ENCODE results near the gene LCORL. TPM values are rescaled to one million over a fixed set of nuclear protein-coding genes. Genes with fewer than 3 reads are reported as not detected.

Gene LCORL
- total RNA-seq, 3 donors from 2014 or later: 5.7 to 6.6 (median 5.7) TPM

DNA sequence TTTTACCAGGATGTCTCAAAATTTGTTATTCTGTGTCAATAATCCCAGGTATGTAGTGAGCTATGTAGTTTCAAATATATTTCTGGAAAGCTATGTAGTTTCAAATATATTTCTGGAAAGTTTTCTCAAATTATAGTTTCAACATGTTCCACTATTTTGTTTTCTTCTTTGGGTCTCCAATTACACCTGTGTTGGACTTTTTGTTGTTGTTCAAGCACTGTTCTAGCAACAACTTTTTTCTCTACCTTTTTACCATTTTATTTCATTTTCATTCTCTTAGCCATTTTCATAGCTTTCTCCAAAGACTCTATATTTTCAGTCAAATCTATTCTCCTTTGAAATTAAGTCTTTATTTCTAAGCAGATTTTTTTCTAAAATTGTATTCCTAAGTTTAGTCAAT lies 88.4 kb downstream of the LCORL start:
- Mint-ChIP-seq H3K4me1 (ENCODE audit: low read depth) (no peaks in the 10 kb centered on the region), H3K4me3 (no peak overlapping the region), H3K9me3 (peaks cover 15% of the 10 kb centered on the region), H3K27me3 (ENCODE audit: low read depth) (no peaks in the 10 kb centered on the region), H3K36me3 (ENCODE audit: insufficient read depth) (peaks cover 32% of the 10 kb centered on the region)
- DNase-seq (no peak), ATAC-seq (no peak)

DNA sequence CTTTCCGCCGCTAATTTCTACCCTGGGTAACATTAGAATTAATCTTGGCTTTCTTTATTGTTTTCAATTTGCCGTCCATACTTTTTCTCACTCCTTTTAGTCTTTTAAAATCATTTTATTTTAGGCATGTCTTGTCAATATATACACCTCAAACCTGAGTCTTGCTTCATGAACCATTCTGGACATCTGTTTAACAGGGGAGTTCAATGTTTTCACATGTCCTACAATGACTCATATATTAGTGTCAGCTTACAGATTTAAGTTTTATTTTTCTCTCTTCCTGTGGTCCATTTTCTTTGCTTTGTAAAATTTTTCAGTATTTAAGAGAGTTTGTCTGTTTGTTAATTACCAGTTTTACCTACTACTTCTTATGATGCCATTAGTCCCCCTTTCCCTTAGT lies 89.5 kb downstream of the LCORL start:
- ATAC-seq (no peak), DNase-seq (no peak)
- H3K4me1 Mint-ChIP-seq (ENCODE audit: low read depth): no peaks in the 10 kb centered on the region
- no peaks in the 10 kb centered on the region for H3K27me3 Mint-ChIP-seq (ENCODE audit: low read depth)
- H3K9me3 Mint-ChIP-seq: peaks cover 15% of the 10 kb centered on the region
- H3K4me3 Mint-ChIP-seq: no peak overlapping the region
- H3K36me3 Mint-ChIP-seq (ENCODE audit: insufficient read depth): peaks cover 37% of the 10 kb centered on the region

DNA sequence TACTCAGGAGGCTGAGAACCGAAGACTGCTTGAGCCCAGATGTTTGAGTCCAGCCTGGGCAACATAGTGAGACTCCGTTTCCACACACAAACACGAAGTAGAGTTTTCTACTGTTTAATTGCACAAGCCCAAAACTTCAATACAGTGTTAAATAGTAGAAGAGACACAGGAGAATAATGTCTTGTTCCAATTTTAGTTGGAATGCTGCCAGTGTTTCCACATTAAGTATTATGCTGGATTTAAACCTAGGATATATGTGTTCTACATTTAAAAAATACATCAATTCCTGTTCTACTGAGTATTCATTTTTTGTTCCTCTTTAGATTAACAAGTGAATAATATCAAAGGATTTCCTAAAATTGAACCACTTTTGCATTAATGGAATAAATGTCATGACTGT lies 91.3 kb downstream of the LCORL start:
- Mint-ChIP-seq H3K4me1 (ENCODE audit: low read depth) (no peaks in the 10 kb centered on the region), H3K9me3 (peaks cover 15% of the 10 kb centered on the region), H3K36me3 (ENCODE audit: insufficient read depth) (peaks cover 31% of the 10 kb centered on the region), H3K4me3 (no peak overlapping the region), H3K27me3 (ENCODE audit: low read depth) (no peaks in the 10 kb centered on the region)
- no peak for ATAC-seq
- no peak for DNase-seq

DNA sequence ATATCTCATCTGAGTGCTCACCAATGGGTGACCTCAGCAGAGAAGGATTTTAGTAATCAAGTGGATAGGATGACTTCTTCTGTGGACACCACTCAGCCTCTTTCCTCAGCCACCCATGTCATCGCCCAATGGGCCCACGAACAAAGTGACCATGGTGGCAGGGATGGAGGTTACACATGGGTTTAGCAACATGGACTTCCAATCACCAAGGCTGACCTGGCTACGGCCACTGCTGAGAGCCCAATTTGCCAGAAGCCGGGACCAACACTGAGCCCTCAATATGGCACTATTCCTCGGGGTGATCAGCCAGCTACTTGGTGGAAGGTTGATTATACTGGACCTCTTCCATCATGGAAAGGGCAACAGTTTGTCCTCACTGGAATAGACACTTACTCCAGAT lies 97.4 kb downstream of the LCORL start:
- no peaks in the 10 kb centered on the region for H3K27me3 Mint-ChIP-seq (ENCODE audit: low read depth)
- H3K9me3 Mint-ChIP-seq: peaks cover 3% of the 10 kb centered on the region
- H3K36me3 Mint-ChIP-seq (ENCODE audit: insufficient read depth): peaks cover 34% of the 10 kb centered on the region
- DNase-seq (no peak), ATAC-seq (no peak)
- H3K4me3 Mint-ChIP-seq: no peak overlapping the region
- no peaks in the 10 kb centered on the region for H3K4me1 Mint-ChIP-seq (ENCODE audit: low read depth)

DNA sequence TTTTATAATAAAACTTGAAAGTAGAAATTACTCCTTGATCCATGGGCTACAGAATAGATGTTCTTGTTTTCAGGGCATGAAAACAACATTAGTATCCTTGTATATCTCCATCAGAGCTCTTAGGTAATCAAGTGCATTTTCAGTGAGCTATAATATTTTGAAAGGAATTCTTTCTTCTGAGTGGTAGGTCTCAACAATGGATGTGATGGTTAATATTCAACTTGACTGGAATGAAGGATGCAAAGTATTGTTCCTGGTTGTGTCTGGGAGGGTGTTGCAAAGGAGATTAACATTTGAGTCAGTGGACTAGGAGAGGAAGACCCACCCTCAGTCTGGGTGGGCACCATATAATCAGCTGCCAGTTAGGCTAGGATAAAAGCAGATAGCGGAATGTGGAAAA lies 100.1 kb downstream of the LCORL start:
- no peaks in the 10 kb centered on the region for H3K27me3 Mint-ChIP-seq (ENCODE audit: low read depth)
- no peak overlapping the region for H3K4me3 Mint-ChIP-seq
- ATAC-seq (no peak), DNase-seq (no peak)
- no peaks in the 10 kb centered on the region for H3K4me1 Mint-ChIP-seq (ENCODE audit: low read depth)
- peaks cover 2% of the 10 kb centered on the region for H3K9me3 Mint-ChIP-seq
- H3K36me3 Mint-ChIP-seq (ENCODE audit: insufficient read depth): peaks cover 32% of the 10 kb centered on the region

DNA sequence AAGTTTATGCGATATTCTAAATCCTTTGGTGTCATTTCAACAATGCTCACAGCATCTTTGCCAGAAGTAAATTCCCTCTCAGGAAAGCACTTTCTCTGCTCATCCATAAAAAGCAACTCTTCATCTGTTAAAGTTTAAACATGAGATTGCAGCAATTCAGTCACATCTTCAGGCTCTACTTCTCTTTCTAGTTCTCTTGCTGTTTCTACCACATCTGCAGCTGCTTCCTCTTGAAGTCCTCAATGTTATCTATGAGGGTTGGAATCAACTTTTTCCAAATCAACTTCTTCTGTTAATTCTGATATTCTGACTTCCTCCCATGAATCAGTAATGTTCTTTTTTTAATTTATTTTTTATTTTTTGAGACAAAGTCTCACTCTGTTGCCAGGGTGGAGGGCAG lies 100.9 kb downstream of the LCORL start:
- Mint-ChIP-seq H3K9me3 (no peaks in the 10 kb centered on the region), H3K4me1 (ENCODE audit: low read depth) (no peaks in the 10 kb centered on the region), H3K4me3 (no peak overlapping the region), H3K36me3 (ENCODE audit: insufficient read depth) (peaks cover 33% of the 10 kb centered on the region), H3K27me3 (ENCODE audit: low read depth) (no peaks in the 10 kb centered on the region)
- DNase-seq (no peak), ATAC-seq (no peak)

DNA sequence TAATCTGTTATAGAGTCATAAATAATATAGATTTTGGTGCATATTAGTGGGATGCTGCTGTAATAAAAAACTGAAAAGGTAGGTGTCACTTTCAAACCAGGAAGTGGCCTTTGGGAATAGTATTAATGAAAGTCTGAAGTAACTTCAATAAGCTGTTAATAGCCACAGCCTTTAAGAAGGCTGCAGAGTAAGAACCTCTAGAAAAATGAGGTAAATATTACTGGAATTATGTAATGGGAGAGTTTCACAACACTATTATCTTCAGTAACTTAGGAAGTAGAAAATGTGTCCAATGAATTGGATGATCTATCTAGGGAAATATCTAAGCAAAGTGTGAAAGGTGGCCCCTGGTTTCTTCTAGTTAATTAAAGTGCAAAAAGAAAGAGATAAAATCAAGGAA lies 106.1 kb downstream of the LCORL start:
- Mint-ChIP-seq H3K4me1 (ENCODE audit: low read depth) (no peaks in the 10 kb centered on the region), H3K4me3 (no peak overlapping the region), H3K36me3 (ENCODE audit: insufficient read depth) (peaks cover 30% of the 10 kb centered on the region), H3K27me3 (ENCODE audit: low read depth) (no peaks in the 10 kb centered on the region), H3K9me3 (no peaks in the 10 kb centered on the region)
- ATAC-seq: no peak
- DNase-seq: no peak

DNA sequence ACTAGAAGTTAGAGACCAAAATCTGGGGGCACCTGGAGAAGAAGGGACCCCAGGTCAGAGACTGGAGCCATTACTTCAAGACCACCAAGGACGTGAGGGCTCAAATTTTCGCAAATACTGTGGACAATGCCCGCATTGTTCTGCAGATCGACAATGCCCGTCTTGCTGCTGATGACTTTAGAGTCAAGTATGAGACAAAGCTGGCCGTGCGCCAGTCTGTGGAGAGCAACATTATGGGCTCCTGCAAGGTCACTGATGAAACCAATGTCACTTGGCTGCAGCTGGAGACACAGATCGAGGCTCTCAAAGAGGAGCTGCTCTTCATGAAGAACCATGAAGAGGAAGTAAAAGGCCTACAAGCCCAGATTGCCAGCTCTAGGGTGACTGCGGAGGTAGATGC lies 109.5 kb downstream of the LCORL start:
- no peak for DNase-seq
- no peak for ATAC-seq
- Mint-ChIP-seq H3K4me3 (no peak overlapping the region), H3K9me3 (no peaks in the 10 kb centered on the region), H3K27me3 (ENCODE audit: low read depth) (no peaks in the 10 kb centered on the region), H3K4me1 (ENCODE audit: low read depth) (no peaks in the 10 kb centered on the region), H3K36me3 (ENCODE audit: insufficient read depth) (peaks cover 25% of the 10 kb centered on the region)

DNA sequence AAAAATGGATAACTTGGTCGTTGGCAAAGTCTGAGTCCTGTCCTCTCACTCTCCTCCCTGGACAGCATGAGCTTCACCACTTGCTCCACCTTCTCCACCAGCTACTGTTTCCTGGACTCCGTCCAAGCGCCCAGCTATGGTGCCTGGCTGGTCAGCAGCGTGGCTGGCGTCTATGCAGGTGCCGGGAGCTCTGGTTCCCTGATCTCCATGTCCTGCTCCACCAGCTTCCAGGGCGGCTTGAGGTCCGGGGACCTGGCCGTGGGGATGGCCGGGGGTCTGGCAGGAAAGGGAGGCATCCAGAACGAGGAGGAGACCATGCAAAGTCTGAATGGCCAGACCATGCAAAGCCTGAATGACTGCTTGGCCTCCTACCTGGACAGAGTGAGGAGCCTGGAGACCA lies 109.9 kb downstream of the LCORL start:
- ATAC-seq (no peak), DNase-seq (no peak)
- Mint-ChIP-seq H3K27me3 (ENCODE audit: low read depth) (no peaks in the 10 kb centered on the region), H3K9me3 (no peaks in the 10 kb centered on the region), H3K4me1 (ENCODE audit: low read depth) (no peaks in the 10 kb centered on the region), H3K36me3 (ENCODE audit: insufficient read depth) (peaks cover 27% of the 10 kb centered on the region), H3K4me3 (no peak overlapping the region)

DNA sequence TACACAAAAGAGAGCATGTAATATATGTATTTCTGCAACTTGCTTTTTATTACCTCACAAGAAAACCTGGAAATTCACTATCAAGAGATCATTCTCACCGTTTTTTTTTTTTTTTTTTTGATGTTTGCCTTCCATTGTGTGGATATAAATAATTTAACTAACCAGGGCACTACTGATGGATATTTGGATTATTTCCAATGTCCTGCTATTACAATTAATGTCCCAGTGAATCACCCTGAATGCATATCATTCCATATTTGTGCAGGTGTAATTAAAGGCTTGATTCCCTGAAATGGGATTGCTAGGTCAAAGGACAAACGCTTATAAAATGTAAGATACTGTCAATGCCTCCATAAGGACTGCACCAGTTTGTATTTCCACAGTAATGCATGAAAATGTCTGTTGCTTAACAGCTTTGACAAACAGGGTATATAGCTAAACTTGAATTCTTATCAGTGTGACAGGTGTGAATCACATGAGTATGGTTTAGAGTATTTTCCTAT lies 123.0 kb downstream of the LCORL start:
- no peak for DNase-seq
- no peak overlapping the region for H3K4me3 Mint-ChIP-seq
- no peaks in the 10 kb centered on the region for H3K9me3 Mint-ChIP-seq
- H3K36me3 Mint-ChIP-seq (ENCODE audit: insufficient read depth): peaks cover 18% of the 10 kb centered on the region
- no peaks in the 10 kb centered on the region for H3K27me3 Mint-ChIP-seq (ENCODE audit: low read depth)
- H3K4me1 Mint-ChIP-seq (ENCODE audit: low read depth): no peaks in the 10 kb centered on the region
- no peak for ATAC-seq

DNA sequence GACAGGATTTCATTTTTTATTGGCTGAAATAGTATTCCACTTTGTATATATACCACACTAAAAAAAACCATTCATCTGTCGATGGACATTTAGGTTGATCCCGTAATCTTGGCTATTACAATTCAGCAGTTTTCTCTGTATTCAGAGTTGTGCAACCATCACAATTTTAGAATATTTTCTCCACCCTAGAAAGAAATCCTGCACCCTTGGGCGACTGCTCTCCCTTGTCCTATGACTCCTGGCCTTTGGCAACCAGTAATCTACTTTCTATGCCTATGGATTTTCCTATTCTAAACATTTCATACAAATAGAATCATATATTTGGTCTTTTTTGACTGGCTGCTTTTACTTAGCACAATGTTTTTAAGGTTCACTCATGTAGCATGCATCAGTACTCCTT lies 126.1 kb downstream of the LCORL start:
- H3K36me3 Mint-ChIP-seq (ENCODE audit: insufficient read depth): peaks cover 10% of the 10 kb centered on the region
- no peak overlapping the region for H3K4me3 Mint-ChIP-seq
- DNase-seq (no peak), ATAC-seq (no peak)
- no peaks in the 10 kb centered on the region for H3K27me3 Mint-ChIP-seq (ENCODE audit: low read depth)
- no peaks in the 10 kb centered on the region for H3K9me3 Mint-ChIP-seq
- H3K4me1 Mint-ChIP-seq (ENCODE audit: low read depth): no peaks in the 10 kb centered on the region

DNA sequence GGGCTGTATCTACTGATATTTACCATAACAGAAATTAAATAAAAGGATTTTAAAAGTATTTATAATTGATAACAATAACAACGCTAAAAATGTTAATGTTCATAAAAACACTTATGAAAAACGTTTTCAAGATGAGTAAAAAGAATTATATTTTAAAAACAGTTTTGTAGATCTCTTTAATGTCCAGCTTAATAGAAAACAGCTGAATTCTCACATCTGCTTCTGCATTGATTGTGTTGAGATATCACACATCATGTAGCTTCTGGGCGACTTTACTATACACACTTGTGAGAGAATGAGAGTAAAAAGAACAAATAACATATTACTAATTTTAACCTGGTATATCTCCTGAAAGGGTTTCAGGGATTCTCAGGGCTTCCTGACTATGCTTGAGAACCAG lies 127.1 kb downstream of the LCORL start:
- no peak for ATAC-seq
- Mint-ChIP-seq H3K36me3 (ENCODE audit: insufficient read depth) (peaks cover 5% of the 10 kb centered on the region), H3K27me3 (ENCODE audit: low read depth) (no peaks in the 10 kb centered on the region), H3K9me3 (no peaks in the 10 kb centered on the region), H3K4me3 (no peak overlapping the region), H3K4me1 (ENCODE audit: low read depth) (no peaks in the 10 kb centered on the region)
- no peak for DNase-seq

DNA sequence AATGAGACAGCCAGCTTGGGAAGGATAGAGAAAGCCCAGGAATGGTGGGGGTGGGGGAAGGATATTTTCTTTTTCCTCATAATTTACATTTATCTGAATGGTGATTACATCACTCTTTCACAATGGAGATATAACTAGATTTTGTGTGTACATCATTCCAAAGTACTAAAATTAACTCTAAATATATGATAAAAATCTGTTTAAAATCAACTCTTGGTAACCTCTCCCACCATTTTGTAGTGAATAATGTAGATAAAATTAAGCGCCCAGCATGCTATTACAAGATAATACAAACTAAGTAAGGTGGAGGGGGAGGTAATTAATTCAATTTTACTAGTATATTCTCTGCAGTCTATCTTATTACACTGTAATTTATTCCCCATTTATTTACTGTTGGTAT lies 131.9 kb downstream of the LCORL start:
- no peak for DNase-seq
- H3K4me1 Mint-ChIP-seq (ENCODE audit: low read depth): no peaks in the 10 kb centered on the region
- H3K36me3 Mint-ChIP-seq (ENCODE audit: insufficient read depth): peaks cover 1% of the 10 kb centered on the region
- H3K4me3 Mint-ChIP-seq: no peak overlapping the region
- no peaks in the 10 kb centered on the region for H3K27me3 Mint-ChIP-seq (ENCODE audit: low read depth)
- ATAC-seq: no peak
- H3K9me3 Mint-ChIP-seq: no peaks in the 10 kb centered on the region

DNA sequence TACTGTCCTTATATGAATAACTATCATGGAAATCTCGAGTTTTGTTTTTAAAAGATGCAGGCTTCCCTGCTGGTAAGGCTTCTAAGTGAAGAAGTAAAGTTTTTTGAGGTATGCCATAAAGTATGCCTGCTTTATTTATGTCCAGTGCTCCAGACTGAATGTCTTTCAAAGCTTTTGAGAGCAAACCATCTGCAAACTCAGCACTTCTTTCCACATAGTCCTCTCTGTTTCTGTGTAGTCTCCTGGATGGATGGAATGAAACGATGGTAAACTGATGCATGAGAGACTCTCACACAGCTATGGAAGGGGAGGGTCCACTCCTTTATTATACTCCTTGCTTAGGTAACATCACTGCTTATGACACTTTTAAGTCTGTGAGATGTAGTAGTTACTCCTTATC lies 137.0 kb downstream of the LCORL start:
- H3K36me3 Mint-ChIP-seq (ENCODE audit: insufficient read depth): peaks cover 7% of the 10 kb centered on the region
- ATAC-seq (no peak), DNase-seq (no peak)
- H3K4me1 Mint-ChIP-seq (ENCODE audit: low read depth): no peaks in the 10 kb centered on the region
- H3K27me3 Mint-ChIP-seq (ENCODE audit: low read depth): no peaks in the 10 kb centered on the region
- no peaks in the 10 kb centered on the region for H3K9me3 Mint-ChIP-seq
- no peak overlapping the region for H3K4me3 Mint-ChIP-seq

DNA sequence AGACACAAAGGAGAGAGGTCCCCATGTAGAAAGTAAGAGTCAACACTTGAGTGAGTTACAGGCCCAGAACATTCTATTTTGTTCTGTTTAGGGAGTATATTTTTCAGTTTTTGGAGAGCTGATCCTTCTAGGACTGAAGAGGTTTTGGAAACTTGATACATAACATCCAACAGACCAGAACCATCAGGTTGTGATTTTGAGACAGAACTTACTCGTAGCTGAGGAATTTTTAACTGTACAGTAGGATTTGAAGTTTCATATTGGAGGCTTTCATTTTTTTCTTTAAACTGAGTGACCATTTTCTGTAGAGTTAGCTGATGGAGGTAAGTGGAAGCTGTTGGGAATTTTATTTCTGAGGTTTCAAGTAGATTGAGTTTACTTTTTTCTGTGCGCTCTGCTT lies 137.5 kb downstream of the LCORL start:
- Mint-ChIP-seq H3K36me3 (ENCODE audit: insufficient read depth) (peaks cover 7% of the 10 kb centered on the region), H3K9me3 (no peaks in the 10 kb centered on the region), H3K27me3 (ENCODE audit: low read depth) (no peaks in the 10 kb centered on the region), H3K4me1 (ENCODE audit: low read depth) (no peaks in the 10 kb centered on the region), H3K4me3 (no peak overlapping the region)
- ATAC-seq: no peak
- DNase-seq: no peak

DNA sequence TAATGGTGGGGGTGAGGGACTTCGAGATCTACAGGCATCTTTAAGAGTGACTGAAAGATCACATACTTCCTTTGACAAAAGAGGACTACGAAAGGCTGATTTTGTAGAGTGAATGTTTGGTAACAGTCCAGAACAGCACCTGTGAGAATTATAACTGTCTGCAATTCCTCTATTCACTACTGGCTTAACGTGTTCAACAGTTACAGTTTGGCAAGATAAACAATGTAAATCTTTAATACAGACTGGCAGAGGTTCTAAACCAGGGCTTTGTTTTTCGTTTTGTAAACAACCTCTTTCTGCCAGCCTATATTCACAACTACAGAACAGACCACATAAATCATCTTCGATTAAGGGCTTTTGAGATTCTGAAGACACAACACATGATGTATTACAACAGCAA lies 143.9 kb downstream of the LCORL start:
- no peaks in the 10 kb centered on the region for H3K27me3 Mint-ChIP-seq (ENCODE audit: low read depth)
- H3K4me3 Mint-ChIP-seq: no peak overlapping the region
- ATAC-seq (no peak), DNase-seq (no peak)
- H3K9me3 Mint-ChIP-seq: peaks cover 13% of the 10 kb centered on the region
- peaks cover 6% of the 10 kb centered on the region for H3K36me3 Mint-ChIP-seq (ENCODE audit: insufficient read depth)
- no peaks in the 10 kb centered on the region for H3K4me1 Mint-ChIP-seq (ENCODE audit: low read depth)

All from activated T-cell treated with anti-CD3 and anti-CD28 coated beads, Interleukin-2, amount 50 U/mL, for 4 hours (primary cell).